ENCODE results near the gene TGFB3. TPM values are rescaled to one million over a fixed set of nuclear protein-coding genes. Genes with fewer than 3 reads are reported as not detected.

Gene TGFB3
- total and polyA plus RNA-seq, 2 donors, result 9.0 to 21.0 TPM

DNA sequence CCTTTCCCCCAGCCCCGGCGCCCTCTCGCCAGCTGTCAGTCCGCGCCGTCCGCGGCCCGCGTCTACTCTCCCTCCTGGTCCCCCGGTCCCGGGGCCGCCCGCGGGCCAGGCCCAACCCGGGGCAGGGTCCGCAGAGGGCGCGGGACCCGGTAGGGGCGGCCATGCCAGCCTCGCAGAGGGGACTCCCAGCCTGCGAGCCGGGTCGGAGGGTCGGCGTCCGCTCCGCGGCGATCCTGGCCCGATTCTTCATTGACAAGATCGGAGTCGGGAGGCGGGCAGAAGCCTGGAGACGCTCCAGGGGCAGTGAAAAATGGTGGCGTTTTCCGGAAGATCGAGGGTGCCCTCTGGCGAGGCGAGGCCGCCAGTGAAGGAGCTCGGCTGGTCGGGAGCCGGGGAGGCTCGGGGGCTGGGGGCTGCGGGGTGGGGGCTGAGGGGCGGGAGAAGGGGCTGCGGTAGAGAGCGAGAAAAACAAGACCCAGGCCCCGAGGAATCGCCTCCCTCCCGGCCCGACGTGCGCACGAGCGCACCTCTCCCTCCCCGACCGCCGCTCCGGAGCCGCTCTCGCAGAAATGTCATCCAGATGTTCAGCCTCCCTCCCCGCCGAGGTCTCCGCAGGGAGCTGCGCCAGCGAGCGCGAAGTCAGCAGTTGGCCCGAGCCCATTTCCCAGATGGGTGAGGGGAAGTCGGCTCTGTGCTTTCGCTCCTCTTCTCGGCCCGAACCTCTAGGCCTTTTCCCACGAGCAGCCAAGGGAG is 647 bp upstream of the TGFB3 start:
- Histone ChIP-seq H3K4me1 (ENCODE audit: control insufficient read depth in 2 of 2, insufficient read depth in 2 of 2, low read length in 2 of 2) (peaks cover 8 to 45% of the 10 kb centered on the region in 2 donors), H3K9me3 (ENCODE audit: control insufficient read depth in 2 of 2, insufficient read depth in 1 of 2, low read length in 1 of 2) (no peaks in the 10 kb centered on the region), H3K4me3 (ENCODE audit: low read length in 2 of 2) (peak overlapping the region; percentile 55 to 75), H3K36me3 (ENCODE audit: control insufficient read depth in 2 of 2, insufficient read depth in 2 of 2, low read length in 1 of 2) (no peaks in the 10 kb centered on the region), H3K27me3 (ENCODE audit: control insufficient read depth in 2 of 2, insufficient read depth in 1 of 2, low read length in 1 of 2) (peaks cover 2 to 25% of the 10 kb centered on the region in 2 donors), H3K27ac (ENCODE audit: low read depth in 1 of 2, low read length in 1 of 2) (peak overlapping the region; percentile 40 to 80)
- peak in 7 of 9 donors; percentile 50 to 83 (median 66) for DNase-seq (ENCODE audit: low read depth in 6 of 9, low spot score in 9 of 9)
- under 1% methylated on average over 77 of the region's 77 CpGs for WGBS

DNA sequence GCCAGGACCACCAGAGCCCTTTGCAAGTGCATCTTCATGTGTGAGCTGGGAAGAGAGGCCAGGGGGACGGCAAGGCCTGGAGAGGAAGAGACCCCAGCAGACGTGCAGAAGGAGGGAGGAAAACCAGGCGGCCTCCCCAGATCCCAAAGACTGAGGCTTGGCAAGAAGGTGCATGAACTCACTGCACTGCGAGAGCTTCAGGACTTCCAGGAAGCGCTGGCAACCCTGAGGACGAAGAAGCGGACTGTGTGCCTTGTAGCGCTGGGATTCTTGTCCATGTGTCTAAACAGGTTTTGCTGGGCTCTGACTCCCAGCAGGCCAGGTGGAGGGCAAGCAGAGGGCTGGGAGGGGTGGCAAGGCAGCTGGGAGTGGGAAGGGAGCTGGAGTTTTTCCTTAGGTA is 939 bp downstream of the TGFB3 start:
- Histone ChIP-seq H3K27ac (ENCODE audit: low read depth in 1 of 2, low read length in 1 of 2) (peak overlapping the region in 1 of 2 donors; percentile 40), H3K4me3 (ENCODE audit: low read length in 2 of 2) (peak overlapping the region in 1 of 2 donors; percentile 55), H3K9me3 (ENCODE audit: control insufficient read depth in 2 of 2, insufficient read depth in 1 of 2, low read length in 1 of 2) (no peaks in the 10 kb centered on the region), H3K36me3 (ENCODE audit: control insufficient read depth in 2 of 2, insufficient read depth in 2 of 2, low read length in 1 of 2) (no peaks in the 10 kb centered on the region), H3K27me3 (ENCODE audit: control insufficient read depth in 2 of 2, insufficient read depth in 1 of 2, low read length in 1 of 2) (peaks cover 2 to 25% of the 10 kb centered on the region in 2 donors), H3K4me1 (ENCODE audit: control insufficient read depth in 2 of 2, insufficient read depth in 2 of 2, low read length in 2 of 2) (peaks cover 8 to 38% of the 10 kb centered on the region in 2 donors)
- 97% methylated on average over 8 of the region's 8 CpGs for WGBS
- DNase-seq (ENCODE audit: low read depth in 6 of 9, low spot score in 9 of 9), result no peak

DNA sequence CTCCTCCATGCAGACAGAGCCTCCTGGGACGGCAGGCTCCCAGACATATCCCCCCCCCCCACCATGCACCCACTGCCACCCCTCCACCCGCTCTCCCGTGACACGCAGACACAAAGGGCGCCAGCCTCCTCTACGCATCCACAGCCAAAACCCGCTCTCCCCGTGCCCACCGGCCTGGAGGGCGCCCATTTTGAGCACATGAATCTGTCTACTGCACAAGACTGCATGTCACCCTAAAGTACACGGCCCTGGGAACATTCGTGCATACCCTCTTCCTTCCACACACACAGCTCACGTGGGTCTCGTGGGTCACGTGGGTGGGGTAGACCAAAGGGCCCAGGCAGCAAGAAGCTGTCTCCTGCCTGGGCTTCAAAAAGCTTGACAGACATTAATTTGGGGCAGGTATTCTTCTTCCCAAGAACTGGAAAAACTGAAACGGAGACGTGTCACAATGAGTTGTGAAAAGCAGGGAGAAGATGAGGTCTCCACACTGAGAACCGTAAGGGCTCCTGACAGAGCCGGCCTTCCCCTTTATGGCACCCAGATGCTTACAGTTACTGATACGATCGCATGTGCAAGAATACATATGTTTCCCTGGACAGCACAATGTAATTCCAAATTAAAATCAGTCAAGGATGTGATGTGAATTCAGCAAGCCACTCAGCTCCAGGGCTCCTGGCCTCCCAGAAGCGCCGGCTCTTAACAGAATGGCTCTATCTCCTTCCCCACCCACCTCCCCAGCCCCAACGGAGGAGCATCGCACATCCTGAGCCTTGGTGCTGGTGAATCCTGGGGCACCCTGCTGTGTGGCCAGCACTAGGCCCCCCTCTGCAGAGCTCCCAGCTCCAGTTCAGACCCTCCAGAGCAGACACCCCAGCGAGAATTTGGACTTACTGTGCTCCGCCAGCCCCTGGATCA is 1.9 kb downstream of the TGFB3 start:
- H3K9me3 ChIP-seq (ENCODE audit: control insufficient read depth in 2 of 2, insufficient read depth in 1 of 2, low read length in 1 of 2), result no peaks in the 10 kb centered on the region
- H3K27me3 ChIP-seq (ENCODE audit: control insufficient read depth in 2 of 2, insufficient read depth in 1 of 2, low read length in 1 of 2), result peaks cover 2 to 24% of the 10 kb centered on the region in 2 donors
- H3K36me3 ChIP-seq (ENCODE audit: control insufficient read depth in 2 of 2, insufficient read depth in 2 of 2, low read length in 1 of 2), result no peaks in the 10 kb centered on the region
- H3K27ac ChIP-seq (ENCODE audit: low read depth in 1 of 2, low read length in 1 of 2), result no peak overlapping the region
- H3K4me3 ChIP-seq (ENCODE audit: low read length in 2 of 2), result no peak overlapping the region
- H3K4me1 ChIP-seq (ENCODE audit: control insufficient read depth in 2 of 2, insufficient read depth in 2 of 2, low read length in 2 of 2), result peaks cover 5 to 34% of the 10 kb centered on the region in 2 donors
- WGBS, result 90% methylated on average over 27 of the region's 27 CpGs
- no peak for DNase-seq (ENCODE audit: low read depth in 6 of 9, low spot score in 9 of 9)

DNA sequence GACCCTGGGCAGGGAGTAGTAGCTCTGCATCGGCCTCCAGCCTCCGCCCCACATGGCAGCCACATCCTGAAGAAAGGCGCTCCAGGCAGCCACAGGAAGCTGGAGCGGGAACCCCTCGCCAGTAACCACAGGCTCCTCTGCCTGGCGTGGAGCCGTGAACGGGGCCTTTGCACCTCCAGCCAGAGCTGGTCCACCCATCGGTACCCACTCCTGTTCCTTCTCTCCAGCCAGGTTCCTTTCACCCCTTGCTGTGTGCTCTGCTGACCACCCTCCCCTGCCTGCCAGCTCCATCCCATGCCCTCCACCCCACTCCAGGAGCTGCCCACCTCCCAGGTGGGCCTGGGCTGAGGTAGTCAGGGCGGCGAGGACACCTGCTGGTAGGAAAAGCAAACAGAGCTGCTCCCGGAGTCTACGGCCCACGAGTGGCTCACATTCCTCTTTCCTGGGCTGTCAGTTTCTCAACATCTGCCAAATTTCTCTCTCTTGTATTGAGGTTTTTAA is 2.7 kb downstream of the TGFB3 start:
- Histone ChIP-seq H3K9me3 (ENCODE audit: control insufficient read depth in 2 of 2, insufficient read depth in 1 of 2, low read length in 1 of 2) (no peaks in the 10 kb centered on the region), H3K36me3 (ENCODE audit: control insufficient read depth in 2 of 2, insufficient read depth in 2 of 2, low read length in 1 of 2) (no peaks in the 10 kb centered on the region), H3K27me3 (ENCODE audit: control insufficient read depth in 2 of 2, insufficient read depth in 1 of 2, low read length in 1 of 2) (peaks cover 0 to 20% of the 10 kb centered on the region in 2 donors), H3K4me1 (ENCODE audit: control insufficient read depth in 2 of 2, insufficient read depth in 2 of 2, low read length in 2 of 2) (peaks cover 5 to 34% of the 10 kb centered on the region in 2 donors), H3K4me3 (ENCODE audit: low read length in 2 of 2) (no peak overlapping the region), H3K27ac (ENCODE audit: low read depth in 1 of 2, low read length in 1 of 2) (no peak overlapping the region)
- peak in 2 of 9 donors; percentile 15 to 47 for DNase-seq (ENCODE audit: low read depth in 6 of 9, low spot score in 9 of 9)
- WGBS, result 23% methylated on average over 14 of the region's 14 CpGs

DNA sequence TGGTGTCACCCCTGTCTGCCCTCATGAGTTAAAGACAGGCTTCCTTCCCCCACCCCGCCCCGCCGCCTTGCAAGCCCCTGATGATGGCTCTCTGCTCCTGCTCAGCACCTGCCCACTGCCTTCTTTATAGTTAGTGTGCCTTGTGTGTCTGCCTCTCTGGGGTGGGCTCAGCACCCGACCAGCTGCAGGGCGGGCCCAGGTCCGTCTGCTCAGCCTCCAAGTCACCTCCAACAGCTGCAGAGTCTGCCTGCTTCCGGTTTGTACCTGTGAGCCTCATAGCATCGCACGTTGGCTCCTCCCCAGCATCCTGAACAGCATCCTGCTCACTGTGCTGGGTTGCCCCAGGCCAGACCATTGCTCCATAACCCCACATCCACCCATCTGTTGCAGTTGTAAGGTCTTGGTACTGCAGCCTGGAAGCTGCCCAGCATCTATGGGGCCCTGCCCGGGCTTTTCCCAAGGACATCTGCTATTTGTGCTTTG is 3.5 kb downstream of the TGFB3 start:
- H3K36me3 ChIP-seq (ENCODE audit: control insufficient read depth in 2 of 2, insufficient read depth in 2 of 2, low read length in 1 of 2), result no peaks in the 10 kb centered on the region
- no peak overlapping the region for H3K27ac ChIP-seq (ENCODE audit: low read depth in 1 of 2, low read length in 1 of 2)
- peaks cover 5 to 34% of the 10 kb centered on the region in 2 donors for H3K4me1 ChIP-seq (ENCODE audit: control insufficient read depth in 2 of 2, insufficient read depth in 2 of 2, low read length in 2 of 2)
- no peak overlapping the region for H3K4me3 ChIP-seq (ENCODE audit: low read length in 2 of 2)
- WGBS, result 49% methylated on average over 10 of the region's 10 CpGs
- DNase-seq (ENCODE audit: low read depth in 6 of 9, low spot score in 9 of 9), result peak in 1 of 9 donors; percentile 16
- peaks cover 0 to 12% of the 10 kb centered on the region in 2 donors for H3K27me3 ChIP-seq (ENCODE audit: control insufficient read depth in 2 of 2, insufficient read depth in 1 of 2, low read length in 1 of 2)
- H3K9me3 ChIP-seq (ENCODE audit: control insufficient read depth in 2 of 2, insufficient read depth in 1 of 2, low read length in 1 of 2), result no peaks in the 10 kb centered on the region

DNA sequence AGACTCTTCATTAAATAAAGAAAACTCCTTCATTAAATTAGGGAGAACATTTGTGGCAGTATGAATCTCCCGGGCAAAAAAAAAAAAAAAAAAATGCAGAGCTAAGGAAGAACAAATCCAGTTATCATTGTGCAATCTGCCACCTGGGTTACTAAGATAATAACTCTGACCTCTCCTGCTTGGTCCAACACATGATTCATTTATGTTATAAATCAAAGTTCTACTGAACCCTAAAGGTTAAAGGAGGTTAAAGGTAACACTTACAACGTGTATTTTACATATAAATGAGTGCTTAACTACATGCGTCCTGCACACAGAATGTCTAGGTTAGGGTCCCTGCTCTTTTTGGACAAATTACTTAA is 4.2 kb downstream of the TGFB3 start:
- Histone ChIP-seq H3K4me3 (ENCODE audit: low read length in 2 of 2) (no peak overlapping the region), H3K27ac (ENCODE audit: low read depth in 1 of 2, low read length in 1 of 2) (no peak overlapping the region), H3K36me3 (ENCODE audit: control insufficient read depth in 2 of 2, insufficient read depth in 2 of 2, low read length in 1 of 2) (no peaks in the 10 kb centered on the region), H3K9me3 (ENCODE audit: control insufficient read depth in 2 of 2, insufficient read depth in 1 of 2, low read length in 1 of 2) (no peaks in the 10 kb centered on the region), H3K27me3 (ENCODE audit: control insufficient read depth in 2 of 2, insufficient read depth in 1 of 2, low read length in 1 of 2) (peaks cover 0 to 5% of the 10 kb centered on the region in 2 donors), H3K4me1 (ENCODE audit: control insufficient read depth in 2 of 2, insufficient read depth in 2 of 2, low read length in 2 of 2) (peaks cover 5 to 29% of the 10 kb centered on the region in 2 donors)
- WGBS, result 88% methylated on average over 3 of the region's 3 CpGs
- DNase-seq (ENCODE audit: low read depth in 6 of 9, low spot score in 9 of 9), result no peak

DNA sequence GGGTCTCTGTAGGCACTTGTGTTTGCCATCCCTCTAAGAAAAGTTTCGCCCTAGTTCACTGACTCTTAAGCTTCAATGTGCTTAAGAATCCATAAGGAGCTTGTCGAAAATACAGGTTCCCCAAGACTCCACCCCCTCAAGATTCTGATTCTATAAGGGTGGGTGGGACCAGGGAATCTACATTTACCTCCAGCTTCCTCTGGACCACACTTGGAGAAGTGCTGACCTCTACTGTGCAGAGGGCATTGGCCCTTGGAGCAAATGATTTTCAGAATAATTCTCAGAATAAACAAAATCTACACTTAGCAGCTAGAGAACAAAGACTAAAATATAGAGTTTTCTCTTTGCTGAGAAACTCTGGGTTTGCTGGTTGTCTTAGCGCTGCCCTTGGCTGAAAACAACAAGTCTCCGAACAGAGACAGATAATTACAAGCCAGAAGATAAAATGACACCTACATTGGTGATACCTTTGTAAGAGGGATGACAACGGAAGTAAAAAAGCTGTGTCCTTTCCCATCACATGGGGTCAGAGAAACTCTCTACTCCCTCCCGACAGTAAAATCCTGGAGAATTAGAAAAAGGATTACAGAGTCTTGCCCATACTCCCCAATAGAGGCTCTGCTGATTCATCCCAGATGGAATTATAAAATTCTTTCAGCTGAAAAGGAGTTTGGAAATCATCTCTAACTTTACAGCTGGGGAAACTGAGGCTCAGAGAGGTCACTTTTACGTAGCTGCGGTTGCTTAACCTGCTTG is 4.8 kb downstream of the TGFB3 start:
- no peak overlapping the region for H3K4me3 ChIP-seq (ENCODE audit: low read length in 2 of 2)
- peaks cover 5 to 29% of the 10 kb centered on the region in 2 donors for H3K4me1 ChIP-seq (ENCODE audit: control insufficient read depth in 2 of 2, insufficient read depth in 2 of 2, low read length in 2 of 2)
- H3K9me3 ChIP-seq (ENCODE audit: control insufficient read depth in 2 of 2, insufficient read depth in 1 of 2, low read length in 1 of 2), result no peaks in the 10 kb centered on the region
- H3K27ac ChIP-seq (ENCODE audit: low read depth in 1 of 2, low read length in 1 of 2), result no peak overlapping the region
- WGBS, result 90% methylated on average over 8 of the region's 8 CpGs
- H3K36me3 ChIP-seq (ENCODE audit: control insufficient read depth in 2 of 2, insufficient read depth in 2 of 2, low read length in 1 of 2), result no peaks in the 10 kb centered on the region
- H3K27me3 ChIP-seq (ENCODE audit: control insufficient read depth in 2 of 2, insufficient read depth in 1 of 2, low read length in 1 of 2), result peaks cover 0 to under 1% of the 10 kb centered on the region in 2 donors
- no peak for DNase-seq (ENCODE audit: low read depth in 6 of 9, low spot score in 9 of 9)

DNA sequence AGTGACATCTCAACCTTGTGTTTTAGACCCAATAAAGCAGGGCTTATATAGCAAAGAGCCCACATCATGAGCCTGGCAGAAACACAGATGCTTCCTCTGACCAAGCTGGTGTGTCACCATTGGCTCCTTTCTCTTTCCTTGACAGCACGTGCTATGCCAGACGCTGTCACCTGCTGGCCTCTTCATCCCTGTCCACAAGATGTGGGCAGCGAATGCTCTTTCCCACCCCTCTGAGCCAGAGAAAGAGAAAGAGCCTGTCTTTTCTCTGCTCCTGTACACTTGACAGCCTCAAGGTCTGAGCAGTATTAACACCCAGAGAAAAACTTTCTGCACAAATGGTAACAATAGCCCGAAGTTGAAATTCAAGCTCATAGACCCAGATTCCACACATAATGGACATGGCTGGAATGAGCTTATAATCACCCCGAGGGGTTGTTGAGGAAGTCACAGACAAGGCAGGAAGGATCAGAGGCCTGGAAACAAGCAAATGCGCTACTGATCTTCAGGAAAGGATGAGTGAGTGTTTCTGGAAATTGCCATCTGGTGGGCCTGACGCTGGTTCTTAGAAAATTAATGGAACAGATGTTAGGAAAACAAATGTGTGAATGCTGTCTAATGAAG is 8.9 kb downstream of the TGFB3 start:
- H3K27ac ChIP-seq (ENCODE audit: low read depth in 1 of 2, low read length in 1 of 2), result no peak overlapping the region
- WGBS, result 80% methylated on average over 7 of the region's 7 CpGs
- H3K4me1 ChIP-seq (ENCODE audit: control insufficient read depth in 2 of 2, insufficient read depth in 2 of 2, low read length in 2 of 2), result peaks cover 0 to under 1% of the 10 kb centered on the region in 2 donors
- H3K4me3 ChIP-seq (ENCODE audit: low read length in 2 of 2), result no peak overlapping the region
- no peaks in the 10 kb centered on the region for H3K9me3 ChIP-seq (ENCODE audit: control insufficient read depth in 2 of 2, insufficient read depth in 1 of 2, low read length in 1 of 2)
- no peaks in the 10 kb centered on the region for H3K36me3 ChIP-seq (ENCODE audit: control insufficient read depth in 2 of 2, insufficient read depth in 2 of 2, low read length in 1 of 2)
- no peaks in the 10 kb centered on the region for H3K27me3 ChIP-seq (ENCODE audit: control insufficient read depth in 2 of 2, insufficient read depth in 1 of 2, low read length in 1 of 2)
- no peak for DNase-seq (ENCODE audit: low read depth in 6 of 9, low spot score in 9 of 9)
